Kidney (tissue), 14 donors: ENCODE results near the gene SCAPER. TPM values are rescaled to one million over a fixed set of nuclear protein-coding genes. Genes with fewer than 3 reads are reported as not detected.

Source experiments
- DNase-seq, 5 donors: peaks; one replicate each; pipeline ENCODE4 v3.0.0-alpha.2; 2013 to 2020
- FAIRE-seq: peaks from 2 replicates; lab custom pipeline; 2012; peaks lifted over from hg19 to GRCh38; lab: Jason Lieb, UNC
- H3K27ac ChIP-seq, 2 donors: one replicate each; pipeline ENCODE4 v1.7.0; 2013; ENCODE audit warnings: low read depth in 2 of 2, low read length in 2 of 2, inconsistent platforms in 1 of 2
- H3K27me3 ChIP-seq: one replicate; pipeline ENCODE4 v1.7.1; 2013; ENCODE audit warnings: low read length, inconsistent platforms; ENCODE audit not compliant: control insufficient read depth, insufficient read depth
- H3K36me3 ChIP-seq, 3 donors: one replicate each; pipeline versions ENCODE4 v1.7.0 to v1.7.1; 2013; ENCODE audit warnings: low read length in 3 of 3, control low read depth in 1 of 3, inconsistent platforms in 1 of 3; ENCODE audit not compliant: insufficient read depth in 3 of 3, control insufficient read depth in 2 of 3
- H3K4me1 ChIP-seq, 3 donors: one replicate each; pipeline versions ENCODE4 v1.7.0 to v1.7.1; 2013; ENCODE audit warnings: low read length in 3 of 3, inconsistent platforms in 1 of 3, low read depth in 1 of 3; ENCODE audit not compliant: control insufficient read depth in 2 of 3, insufficient read depth in 2 of 3
- H3K4me3 ChIP-seq, 3 donors: one replicate each; pipeline versions ENCODE4 v1.7.0 to v1.8.1; 2013; ENCODE audit warnings: low read length in 3 of 3, control low read depth in 1 of 3, inconsistent platforms in 1 of 3
- H3K9ac ChIP-seq, 3 donors: one replicate each; pipeline versions ENCODE4 v1.7.0 to v1.7.1; 2013; ENCODE audit warnings: low read length in 3 of 3, control low read depth in 1 of 3, inconsistent platforms in 1 of 3
- H3K9me3 ChIP-seq, 3 donors: one replicate each; pipeline versions ENCODE4 v1.7.0 to v1.7.1; 2013; ENCODE audit warnings: low read length in 3 of 3, control low read depth in 1 of 3, inconsistent platforms in 1 of 3; ENCODE audit not compliant: control insufficient read depth in 2 of 3, insufficient read depth in 1 of 3
- CTCF ChIP-seq: IDR thresholded peaks from 3 replicates; pipeline ENCODE4 v1.5.1; 2012; ENCODE audit warnings: mild to moderate bottlenecking, moderate library complexity, borderline replicate concordance; ENCODE audit not compliant: insufficient read depth; ENCODE audit errors: extremely low read depth
- intact Hi-C: fragments of 100-400 bp; cut with DNase I; formaldehyde crosslinking; loops from one replicate; pipeline ENCODE4 v1.11.1; 2022
- polyA plus RNA-seq: library from polyadenylated mRNA; stranded (reverse); fragments of 350-450 nt; fragmentation: Illumina TruSeq; extraction: RNeasy Lipid Tissue Mini Kit (QIAGEN cat#74804); gene quantifications from one replicate; pipeline ENCODE4 v1.2.3, GENCODE V29; 2014; ENCODE audit warnings: low read depth, low replicate concordance; ENCODE audit not compliant: insufficient read depth
- total RNA-seq: library from RNA; stranded (reverse); fragmentation: NEBNext Ultra II Directional; extraction: Animal tissue kit (Norgen Biotek cat#: 25700); gene quantifications from one replicate; pipeline ENCODE4 v1.2.1, GENCODE V29; 2021
- donor health status: control.
- donor health status: control.
- donor health status: control.
- donor health status: control.
- donor health status: control.
- donor health status: DM: yes; HTN: yes; CAD: no.
- donor health status: Normal renal cell carcinoma (clear cell type).

The SCAPER gene
- total and polyA plus RNA-seq, 2 donors from 2014 or later: 11.6 to 39.4 TPM

- Histone ChIP-seq H3K36me3 (no peaks in the 10 kb centered on the region), H3K4me1 (peaks cover 0 to 9% (median under 1%) of the 10 kb centered on the region in 3 donors), H3K9ac (no peak overlapping the region), H3K27ac (no peak overlapping the region), H3K4me3 (no peak overlapping the region), H3K27me3 (peaks cover 61% of the 10 kb centered on the region), H3K9me3 (peaks cover 0 to 5% (median 0%) of the 10 kb centered on the region in 3 donors)
- intact Hi-C loops: no loop called here
- TF ChIP-seq CTCF: no peak
- no peak for FAIRE-seq
- no peak for DNase-seq
Observed at GRCh38 chr15:76345583-76345879, 559.6 kb downstream of the SCAPER start.

GRCh38 chr15:76344893-76345582 is 560.1 kb downstream of the SCAPER start:
- no peak overlapping the region for H3K27ac ChIP-seq
- no peak for TF ChIP-seq CTCF
- intact Hi-C loops: no loop called here
- DNase-seq: peak in 1 of 5 donors; percentile 36
- peaks cover 0 to 5% (median 0%) of the 10 kb centered on the region in 3 donors for H3K9me3 ChIP-seq
- peaks cover 65% of the 10 kb centered on the region for H3K27me3 ChIP-seq
- no peak overlapping the region for H3K4me3 ChIP-seq
- no peak for FAIRE-seq
- H3K36me3 ChIP-seq: no peaks in the 10 kb centered on the region
- no peak overlapping the region for H3K9ac ChIP-seq
- H3K4me1 ChIP-seq: peaks cover 0 to 14% (median 3%) of the 10 kb centered on the region in 3 donors

GRCh38 chr15:76343313-76343996 is 561.7 kb downstream of the SCAPER start:
- H3K9ac ChIP-seq: no peak overlapping the region
- H3K4me3 ChIP-seq: no peak overlapping the region
- intact Hi-C loops: no loop called here
- peaks cover 0 to 5% (median 0%) of the 10 kb centered on the region in 3 donors for H3K9me3 ChIP-seq
- TF ChIP-seq CTCF: no peak
- H3K36me3 ChIP-seq: no peaks in the 10 kb centered on the region
- H3K27ac ChIP-seq: no peak overlapping the region
- peak in 1 of 5 donors; percentile 57 for DNase-seq
- peaks cover 74% of the 10 kb centered on the region for H3K27me3 ChIP-seq
- H3K4me1 ChIP-seq: peaks cover 0 to 14% (median 3%) of the 10 kb centered on the region in 3 donors
- FAIRE-seq: no peak
